NT2/D1 (cell line): ENCODE data around the gene LRCH4.

Experiments used
- DNase-seq: peaks from one replicate; pipeline ENCODE4 v3.0.0-alpha.2; 2011; ENCODE audit warnings: low read depth, low spot score
- H3K27me3 ChIP-seq: 2 replicates; pipeline ENCODE4 v1.6.0; 2011; ENCODE audit warnings: mild to moderate bottlenecking; ENCODE audit not compliant: insufficient read length, insufficient read depth
- H3K36me3 ChIP-seq: 2 replicates; pipeline ENCODE4 v1.6.1; 2011; ENCODE audit warnings: mild to moderate bottlenecking, low read length, mixed read lengths; ENCODE audit not compliant: insufficient read depth, insufficient read length
- H3K4me1 ChIP-seq: 2 replicates; pipeline ENCODE4 v1.5.1; 2011; ENCODE audit not compliant: insufficient read depth, insufficient read length
- H3K4me3 ChIP-seq: 2 replicates; pipeline ENCODE4 v1.5.1; 2011; ENCODE audit warnings: low read depth; ENCODE audit not compliant: insufficient read length
- H3K9ac ChIP-seq: 2 replicates; pipeline ENCODE4 v1.6.0; 2011; ENCODE audit warnings: low read depth; ENCODE audit not compliant: insufficient read length
- H3K9me3 ChIP-seq: 2 replicates; pipeline ENCODE4 v1.5.1; 2011; ENCODE audit warnings: mild to moderate bottlenecking, low read length; ENCODE audit not compliant: insufficient read depth
- SUZ12 ChIP-seq: IDR thresholded peaks from 2 replicates; pipeline ENCODE4 v1.6.1; 2011; ENCODE audit not compliant: insufficient read length, insufficient read depth; ENCODE audit errors: extremely low read depth
- YY1 ChIP-seq: IDR thresholded peaks from 2 replicates; pipeline ENCODE4 v1.6.1; 2011; ENCODE audit not compliant: insufficient read length, insufficient read depth
- ZNF274 ChIP-seq: IDR thresholded peaks from 2 replicates; pipeline ENCODE4 v1.6.1; 2011; ENCODE audit warnings: mild to moderate bottlenecking, low read depth, low read length

The LRCH4 gene

DNA sequence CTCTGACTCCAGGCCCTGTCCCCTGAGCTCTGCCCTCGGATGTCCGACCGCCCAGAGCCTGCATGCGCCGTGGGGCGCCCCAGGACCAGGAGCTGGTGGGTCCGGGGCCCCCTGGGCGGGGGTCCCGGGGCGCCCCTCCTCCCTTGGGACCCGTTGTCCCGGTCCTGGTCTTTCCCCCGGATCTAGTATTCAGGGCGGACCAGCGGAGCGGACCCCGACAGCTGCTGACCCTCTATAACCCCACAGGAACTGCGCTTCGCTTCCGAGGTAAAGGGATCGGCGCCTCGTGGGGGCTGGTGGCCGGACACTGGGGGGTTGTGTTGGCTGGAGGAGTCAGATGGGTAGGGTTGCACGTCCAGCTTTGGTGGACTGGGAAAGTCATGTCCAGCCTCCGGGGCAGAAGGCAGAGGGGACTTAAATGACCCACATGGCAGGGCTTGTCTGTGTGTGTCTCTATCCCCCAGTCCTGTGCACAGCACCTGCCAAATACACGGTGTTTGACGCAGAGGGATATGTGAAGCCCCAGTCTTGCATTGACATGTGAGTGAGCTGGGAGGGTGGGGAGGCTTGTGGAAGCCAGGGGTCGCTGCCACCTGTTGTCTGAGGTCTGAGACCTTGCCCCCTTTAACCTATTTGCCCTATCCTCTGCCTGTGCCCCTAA, 26.9 kb upstream of the LRCH4 start:
- peak overlapping the region; percentile 71 for H3K4me3 ChIP-seq
- no peak for DNase-seq
- peak overlapping the region; percentile 71 for H3K9ac ChIP-seq
- H3K36me3 ChIP-seq: peaks cover 2% of the 10 kb centered on the region
- no peaks in the 10 kb centered on the region for H3K9me3 ChIP-seq
- H3K27me3 ChIP-seq: no peaks in the 10 kb centered on the region
- no peak for TF ChIP-seq YY1
- no peak for TF ChIP-seq SUZ12
- no peak for TF ChIP-seq ZNF274
- H3K4me1 ChIP-seq: no peaks in the 10 kb centered on the region

DNA sequence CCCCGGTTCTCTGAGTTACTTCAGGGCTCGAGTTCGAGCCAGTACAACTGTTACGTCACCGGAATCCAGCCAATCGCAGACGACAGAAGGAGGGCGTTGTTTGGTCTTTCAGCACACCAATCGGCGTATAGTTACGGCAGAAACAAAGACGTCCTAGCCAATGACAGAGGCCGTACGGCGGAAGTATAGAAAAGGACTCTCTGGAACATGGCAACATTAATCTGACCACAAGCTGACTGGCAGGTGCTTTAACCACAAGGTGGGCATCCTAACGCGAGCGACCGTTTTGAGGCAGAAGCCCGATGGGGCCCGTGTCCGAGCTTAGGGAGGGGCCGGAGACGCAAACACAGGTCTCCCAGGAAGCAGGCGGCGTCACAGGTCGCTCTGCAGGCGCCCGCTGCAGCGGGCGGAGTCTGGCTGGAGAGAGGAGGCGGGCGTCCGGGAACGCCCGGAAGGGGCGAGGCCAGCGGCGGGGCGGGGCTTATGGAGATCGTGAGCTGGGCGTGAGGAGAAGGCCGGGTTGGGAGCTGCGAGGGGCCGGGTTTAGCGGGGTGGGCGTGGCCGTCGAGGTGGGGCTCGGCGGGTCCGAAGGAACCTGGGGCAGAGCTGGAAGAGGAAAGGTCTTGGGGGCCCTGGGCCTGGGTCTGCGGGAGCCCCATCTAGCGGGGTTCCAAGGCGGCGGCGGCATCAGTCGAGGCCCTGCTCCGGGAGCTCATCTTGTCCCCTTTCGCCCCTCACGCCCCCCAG, 26.2 kb upstream of the LRCH4 start, which contains the start of gene MOSPD3:
Gene MOSPD3, plus strand, starts transcription at position 558 of the 747 bp plus-strand sequence. CDS start 252 bp downstream, outside the sequence.
- Histone ChIP-seq H3K4me1 (no peaks in the 10 kb centered on the region), H3K9me3 (no peaks in the 10 kb centered on the region), H3K27me3 (no peaks in the 10 kb centered on the region), H3K36me3 (peaks cover 9% of the 10 kb centered on the region), H3K9ac (peak within 1 kb of the TSS; percentile 71), H3K4me3 (peak within 1 kb of the TSS; percentile 71)
- TF ChIP-seq SUZ12: no peak
- no peak for TF ChIP-seq ZNF274
- no peak for TF ChIP-seq YY1
- peak; percentile 99 for DNase-seq

DNA sequence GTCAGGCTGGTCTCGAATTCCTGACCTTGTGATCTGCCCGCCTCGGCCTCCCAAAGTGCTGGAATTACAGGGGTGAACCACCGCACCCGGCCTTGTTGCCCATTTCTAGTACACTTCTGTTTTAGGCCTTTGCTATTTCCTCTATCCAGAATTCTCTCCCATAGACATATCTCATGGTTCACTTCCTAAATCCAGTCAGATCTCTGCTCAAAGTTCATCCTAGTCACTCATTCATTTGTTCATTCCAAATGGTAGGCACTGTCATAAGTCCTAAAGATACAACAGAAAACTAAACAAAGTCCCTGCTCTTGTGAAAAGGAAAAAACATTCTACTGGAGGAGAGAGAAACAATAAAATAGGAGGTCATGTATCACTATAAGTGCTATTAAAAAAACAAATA, 24.0 kb upstream of the LRCH4 start:
- Histone ChIP-seq H3K9me3 (no peaks in the 10 kb centered on the region), H3K27me3 (peaks cover 6% of the 10 kb centered on the region), H3K9ac (no peak overlapping the region), H3K4me1 (peaks cover 2% of the 10 kb centered on the region), H3K4me3 (no peak overlapping the region), H3K36me3 (peaks cover 17% of the 10 kb centered on the region)
- TF ChIP-seq SUZ12 (no peak), YY1 (no peak), ZNF274 (no peak)
- no peak for DNase-seq

DNA sequence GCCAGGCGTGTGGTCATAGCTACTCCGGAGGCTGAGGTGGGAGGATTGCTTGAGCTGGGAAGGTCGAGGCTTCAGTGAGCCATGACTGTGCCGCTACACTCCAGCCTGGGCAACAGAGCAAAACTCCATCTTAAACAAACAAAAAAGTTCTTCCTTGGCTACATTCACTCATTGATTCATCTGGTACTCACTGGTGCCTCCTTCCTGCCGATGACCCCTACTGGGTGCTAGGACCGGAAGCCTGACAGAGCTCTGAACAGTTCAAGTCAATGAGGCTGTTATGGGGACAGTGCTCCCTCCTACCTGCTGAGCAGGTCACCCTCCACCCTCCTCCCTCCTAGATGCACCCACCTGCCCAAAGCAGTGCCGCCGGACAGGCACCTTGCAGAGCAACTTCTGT, 21.2 kb upstream of the LRCH4 start:
- peaks cover 6% of the 10 kb centered on the region for H3K27me3 ChIP-seq
- no peak overlapping the region for H3K4me3 ChIP-seq
- no peak overlapping the region for H3K9ac ChIP-seq
- H3K9me3 ChIP-seq: no peaks in the 10 kb centered on the region
- DNase-seq: no peak
- peaks cover 2% of the 10 kb centered on the region for H3K4me1 ChIP-seq
- H3K36me3 ChIP-seq: peaks cover 17% of the 10 kb centered on the region
- TF ChIP-seq SUZ12: no peak
- no peak for TF ChIP-seq YY1
- no peak for TF ChIP-seq ZNF274

DNA sequence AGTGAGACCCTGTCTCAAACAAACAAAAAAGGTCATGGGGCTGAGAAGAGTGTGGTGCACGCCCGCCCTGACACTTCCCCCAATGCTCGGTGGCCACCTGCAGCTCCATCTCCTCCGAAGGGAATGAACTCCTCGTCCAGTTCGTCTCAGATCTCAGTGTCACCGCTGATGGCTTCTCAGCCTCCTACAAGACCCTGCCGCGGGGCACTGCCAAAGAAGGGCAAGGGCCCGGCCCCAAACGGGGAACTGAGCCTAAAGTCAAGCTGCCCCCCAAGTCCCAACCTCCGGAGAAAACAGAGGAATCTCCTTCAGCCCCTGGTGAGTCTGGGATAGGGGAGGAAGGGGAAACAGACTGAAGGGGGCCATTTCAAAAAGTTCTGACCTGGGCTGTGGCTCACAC, 20.4 kb upstream of the LRCH4 start:
- TF ChIP-seq ZNF274 (no peak), YY1 (no peak), SUZ12 (no peak)
- DNase-seq: no peak
- no peak overlapping the region for H3K9ac ChIP-seq
- H3K9me3 ChIP-seq: no peaks in the 10 kb centered on the region
- peaks cover 17% of the 10 kb centered on the region for H3K36me3 ChIP-seq
- H3K4me1 ChIP-seq: peaks cover 2% of the 10 kb centered on the region
- H3K27me3 ChIP-seq: peaks cover 6% of the 10 kb centered on the region
- H3K4me3 ChIP-seq: no peak overlapping the region

DNA sequence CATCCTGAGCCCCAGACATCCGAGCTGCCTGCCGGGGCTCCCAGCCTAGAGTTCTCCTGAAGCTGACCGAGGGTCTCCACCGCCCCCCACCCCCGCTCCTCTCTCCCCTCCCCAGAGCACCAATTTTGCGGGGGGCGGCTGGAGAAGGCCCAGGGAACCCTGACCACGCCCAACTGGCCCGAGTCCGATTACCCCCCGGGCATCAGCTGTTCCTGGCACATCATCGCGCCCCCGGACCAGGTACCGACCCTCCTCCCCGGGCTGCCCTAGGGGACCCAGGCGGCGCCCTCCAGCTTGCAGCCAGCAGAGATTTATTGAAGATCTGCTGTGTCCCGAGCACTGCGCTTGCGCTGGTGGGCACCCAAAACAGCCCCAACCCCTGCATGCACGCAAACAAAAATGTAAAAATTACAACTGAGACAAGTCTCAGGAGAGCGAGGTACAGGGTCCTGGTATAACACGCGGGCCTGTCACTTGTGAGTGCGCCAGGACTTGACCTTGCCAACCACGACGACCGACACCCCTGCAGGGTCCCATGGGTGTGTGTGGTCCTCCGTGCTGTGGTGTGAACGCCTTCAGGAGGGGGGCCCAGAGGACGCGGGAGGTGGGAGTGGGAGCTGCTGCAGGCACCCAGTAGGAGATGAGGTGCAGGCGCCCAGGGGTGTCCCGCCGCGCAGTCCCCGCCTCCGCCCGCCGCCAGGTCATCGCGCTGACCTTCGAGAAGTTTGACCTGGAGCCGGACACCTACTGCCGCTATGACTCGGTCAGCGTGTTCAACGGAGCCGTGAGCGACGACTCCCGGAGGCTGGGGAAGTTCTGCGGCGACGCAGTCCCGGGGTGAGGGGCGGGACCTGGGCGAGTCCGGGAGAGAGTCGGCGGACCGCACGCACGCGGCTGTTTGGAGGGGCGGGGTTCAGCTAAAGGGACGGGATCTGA, 19.3 kb upstream of the LRCH4 start:
- peaks cover 5% of the 10 kb centered on the region for H3K4me1 ChIP-seq
- H3K9me3 ChIP-seq: no peaks in the 10 kb centered on the region
- peak overlapping the region; percentile 53 for H3K4me3 ChIP-seq
- H3K36me3 ChIP-seq: peaks cover 17% of the 10 kb centered on the region
- peaks cover 6% of the 10 kb centered on the region for H3K27me3 ChIP-seq
- no peak for TF ChIP-seq YY1
- TF ChIP-seq ZNF274: no peak
- peak overlapping the region; percentile 72 for H3K9ac ChIP-seq
- no peak for DNase-seq
